Karpas-422 (cell line): ENCODE measurements around the gene GPS1. TPM values are rescaled to one million over a fixed set of nuclear protein-coding genes. Genes with fewer than 3 reads are reported as not detected.

ENCODE experiments used
- DNase-seq: peaks from one replicate; pipeline ENCODE4 v3.0.0-alpha.2; 2015
- H2AFZ ChIP-seq: fragments of 200-600 bp; sonication (generic); 2 replicates; pipeline ENCODE4 v1.6.1; 2014; ENCODE audit warnings: antibody characterized with exemption, low read length, mixed read lengths
- H3K27ac ChIP-seq: fragments of 200-600 bp; sonication (generic); 2 replicates; pipeline ENCODE4 v1.5.1; 2014; ENCODE audit warnings: mild to moderate bottlenecking, low read length, moderate library complexity
- H3K27me3 ChIP-seq: fragments of 200-600 bp; sonication (generic); 2 replicates; pipeline ENCODE4 v1.6.1; 2014; ENCODE audit warnings: low read length, mixed read lengths
- H3K36me3 ChIP-seq: fragments of 200-600 bp; sonication (generic); 2 replicates; pipeline ENCODE4 v1.6.1; 2014; ENCODE audit warnings: low read length, mixed read lengths; ENCODE audit not compliant: insufficient read depth
- H3K4me1 ChIP-seq: fragments of 200-600 bp; sonication (generic); 2 replicates; pipeline ENCODE4 v1.6.1; 2014; ENCODE audit warnings: mild to moderate bottlenecking, low read length, mixed read lengths
- H3K4me2 ChIP-seq: fragments of 200-600 bp; sonication (generic); 2 replicates; pipeline ENCODE4 v1.6.1; 2014; ENCODE audit warnings: low read length, low read depth, mild to moderate bottlenecking; ENCODE audit not compliant: poor library complexity, severe bottlenecking
- H3K4me3 ChIP-seq: fragments of 200-600 bp; sonication (generic); 2 replicates; pipeline ENCODE4 v1.5.1; 2014; ENCODE audit warnings: mild to moderate bottlenecking, antibody characterized with exemption, low read length, mixed read lengths
- H3K79me2 ChIP-seq: fragments of 200-600 bp; sonication (generic); 2 replicates; pipeline ENCODE4 v1.6.1; 2014; ENCODE audit warnings: mild to moderate bottlenecking, low read length, mixed read lengths
- H3K9ac ChIP-seq: fragments of 200-600 bp; sonication (generic); 2 replicates; pipeline ENCODE4 v1.6.0; 2014; ENCODE audit warnings: low read length
- H3K9me2 ChIP-seq: fragments of 200-600 bp; sonication (generic), shearing (Covaris generic); replicated peaks from 2 replicates; pipeline ENCODE4 v1.6.0; 2014; ENCODE audit warnings: mild to moderate bottlenecking, low read length, moderate library complexity; ENCODE audit not compliant: insufficient read depth
- H3K9me3 ChIP-seq: fragments of 300-700, 200-600 bp; sonication (generic); 2 replicates; pipeline ENCODE4 v1.6.1; 2014; ENCODE audit warnings: low read length, mixed read lengths
- H4K20me1 ChIP-seq: fragments of 200-600 bp; sonication (generic); 2 replicates; pipeline ENCODE4 v1.6.1; 2014; ENCODE audit warnings: mild to moderate bottlenecking, antibody characterized with exemption, low read length, low read depth; ENCODE audit not compliant: insufficient read depth
- total RNA-seq: library from RNA; depleted of rRNA; stranded (reverse); fragments of >200 nt; shearing (Covaris generic); gene quantifications from 2 replicates; pipeline ENCODE4 v1.2.3, GENCODE V29; 2014; ENCODE audit warnings: low replicate concordance

GPS1 gene
- total RNA-seq, 1 experiment from 2014 or later: 57.1 TPM

DNA sequence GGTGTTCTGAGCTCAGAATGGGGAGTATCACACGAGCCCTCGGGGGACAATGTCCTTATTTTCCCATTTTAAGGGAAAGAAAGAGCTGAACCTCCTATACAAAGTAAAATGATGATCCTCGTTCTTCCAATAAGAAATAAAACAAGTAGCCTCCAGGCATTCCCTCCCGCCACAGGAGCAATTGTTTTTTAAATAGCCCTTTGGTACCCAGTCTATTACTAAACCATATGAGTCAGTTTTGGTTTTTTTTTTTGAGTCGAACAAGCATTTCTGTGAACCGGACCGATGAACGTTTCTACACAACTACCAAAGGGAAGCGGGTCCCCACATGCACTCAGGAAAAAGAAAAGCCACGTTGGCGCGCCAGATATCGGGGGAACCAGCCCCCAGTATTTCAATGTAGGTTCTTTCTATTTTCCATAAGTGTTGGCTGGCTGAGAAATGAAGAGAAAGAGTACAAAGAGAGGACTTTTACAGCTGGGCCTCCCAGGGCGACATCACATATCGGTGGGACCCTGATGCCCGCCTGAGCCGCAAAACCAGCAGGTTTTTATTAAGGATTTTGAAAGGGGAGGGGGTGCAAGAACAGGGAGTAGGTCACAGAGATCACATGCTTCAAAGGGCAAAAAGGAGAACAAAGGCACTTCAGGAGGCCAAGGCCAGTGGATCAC is 10.4 kb upstream of the GPS1 start:
- H2AFZ ChIP-seq: no peak overlapping the region
- peaks cover 8% of the 10 kb centered on the region for H3K79me2 ChIP-seq
- peaks cover 10% of the 10 kb centered on the region for H3K4me1 ChIP-seq
- H3K9me2 ChIP-seq: no peaks in the 10 kb centered on the region
- H3K4me2 ChIP-seq: no peak overlapping the region
- H3K36me3 ChIP-seq: no peaks in the 10 kb centered on the region
- no peak overlapping the region for H3K4me3 ChIP-seq
- no peak for DNase-seq
- H4K20me1 ChIP-seq: 0 out of 2 replicates have a peak, but pooled peaks cover 3% of the 10 kb centered on the region
- H3K27ac ChIP-seq: no peak overlapping the region
- H3K9ac ChIP-seq: no peak overlapping the region
- no peaks in the 10 kb centered on the region for H3K9me3 ChIP-seq
- no peaks in the 10 kb centered on the region for H3K27me3 ChIP-seq

DNA sequence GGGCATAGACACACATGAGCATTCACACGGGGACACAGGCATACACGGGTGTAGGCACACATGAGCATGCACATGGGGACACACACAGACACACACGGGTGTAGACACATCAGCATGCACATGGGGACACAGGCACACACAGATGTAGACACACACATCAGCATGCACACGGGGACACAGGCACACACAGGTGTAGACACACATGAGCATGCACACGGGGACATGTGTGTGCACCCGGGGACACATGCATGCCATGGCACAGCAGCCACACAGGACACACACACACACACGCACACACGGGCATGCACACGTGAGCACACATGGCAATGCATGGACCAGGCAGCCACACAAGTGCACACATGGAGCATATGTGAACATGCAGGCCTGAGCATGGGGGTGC is 9.0 kb upstream of the GPS1 start:
- H3K27ac ChIP-seq: no peak overlapping the region
- peaks cover 4% of the 10 kb centered on the region for H3K4me1 ChIP-seq
- H3K4me3 ChIP-seq: no peak overlapping the region
- no peak overlapping the region for H3K9ac ChIP-seq
- no peaks in the 10 kb centered on the region for H3K79me2 ChIP-seq
- H3K27me3 ChIP-seq: no peaks in the 10 kb centered on the region
- no peaks in the 10 kb centered on the region for H3K9me3 ChIP-seq
- H3K36me3 ChIP-seq: no peaks in the 10 kb centered on the region
- no peak overlapping the region for H3K4me2 ChIP-seq
- H4K20me1 ChIP-seq: no peaks in the 10 kb centered on the region
- no peaks in the 10 kb centered on the region for H3K9me2 ChIP-seq
- no peak overlapping the region for H2AFZ ChIP-seq
- no peak for DNase-seq

DNA sequence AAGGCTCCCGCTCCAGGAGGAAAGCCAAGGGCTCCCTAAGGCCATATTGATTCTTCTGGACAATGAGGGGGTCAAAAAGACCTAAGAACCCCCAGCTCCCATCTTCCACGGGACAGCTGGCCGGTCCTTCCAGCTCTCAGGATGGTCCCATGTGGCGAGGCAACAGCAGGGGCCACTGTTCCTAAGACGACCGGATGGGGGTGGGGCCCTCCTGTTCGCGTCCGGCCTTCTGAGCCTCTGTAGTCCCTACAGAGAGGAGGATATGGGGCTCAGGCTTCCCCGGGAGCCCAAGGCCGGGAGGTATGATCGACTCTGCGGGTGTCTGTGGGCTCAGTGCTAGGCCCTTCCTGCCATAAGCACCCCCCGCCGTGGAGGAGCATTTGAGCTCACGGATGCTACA is 8.2 kb upstream of the GPS1 start:
- Histone ChIP-seq H3K9ac (no peak overlapping the region), H3K4me1 (no peaks in the 10 kb centered on the region), H4K20me1 (no peaks in the 10 kb centered on the region), H3K27ac (no peak overlapping the region), H2AFZ (no peak overlapping the region), H3K27me3 (no peaks in the 10 kb centered on the region), H3K9me2 (no peaks in the 10 kb centered on the region), H3K4me2 (no peak overlapping the region), H3K36me3 (no peaks in the 10 kb centered on the region), H3K9me3 (no peaks in the 10 kb centered on the region), H3K79me2 (no peaks in the 10 kb centered on the region), H3K4me3 (no peak overlapping the region)
- no peak for DNase-seq

DNA sequence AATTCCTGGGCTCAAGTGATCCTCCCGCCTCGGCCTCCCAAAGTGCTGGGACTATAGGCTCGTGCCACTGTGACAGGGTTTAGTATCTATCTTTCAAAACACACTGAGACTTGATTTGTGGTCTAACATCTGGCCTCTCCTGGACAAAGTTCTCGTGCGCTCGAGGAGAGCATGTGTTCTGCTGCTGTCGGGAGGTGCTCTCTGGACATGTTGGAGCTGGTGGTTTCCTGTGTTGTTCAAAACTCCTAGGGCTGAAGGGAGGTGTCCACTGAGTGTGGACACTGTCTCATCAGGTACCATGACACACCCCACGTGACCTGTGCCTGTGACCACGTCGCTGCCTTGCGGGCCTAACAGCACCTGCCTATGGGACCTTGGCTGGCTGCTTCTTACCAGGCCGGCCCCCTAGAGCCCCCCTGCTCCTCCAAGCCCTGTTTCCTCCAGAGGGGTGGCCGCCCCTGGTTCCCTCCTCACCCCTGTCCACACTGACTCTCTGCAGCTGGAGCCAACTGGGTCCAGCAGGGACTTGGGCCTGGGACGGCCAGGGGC is 5.7 kb upstream of the GPS1 start:
- no peak overlapping the region for H3K4me3 ChIP-seq
- H3K9me3 ChIP-seq: no peaks in the 10 kb centered on the region
- H2AFZ ChIP-seq: no peak overlapping the region

DNA sequence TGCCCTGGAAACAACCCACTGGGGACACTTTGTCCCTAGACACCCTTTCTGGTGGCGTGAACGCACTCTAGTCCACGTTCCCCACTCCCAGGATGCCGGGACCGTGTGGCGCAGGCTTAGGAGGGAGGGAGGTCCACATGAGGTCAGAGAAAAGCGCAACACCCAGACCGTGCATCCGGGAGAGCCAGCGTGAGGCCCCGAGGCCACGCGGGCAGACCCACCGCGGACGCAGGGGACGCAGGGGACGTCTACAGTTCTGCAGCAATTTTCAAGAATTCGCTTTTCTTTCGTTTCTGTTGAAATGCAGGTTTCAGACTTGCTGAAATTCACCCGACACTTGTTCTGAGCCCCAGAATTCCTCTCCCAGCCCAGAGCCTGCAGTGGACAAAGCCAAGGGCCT is 4.8 kb upstream of the GPS1 start:
- no peak overlapping the region for H3K4me3 ChIP-seq
- H3K36me3 ChIP-seq: no peaks in the 10 kb centered on the region
- H3K4me2 ChIP-seq: no peak overlapping the region
- no peak overlapping the region for H2AFZ ChIP-seq
- peaks cover 19% of the 10 kb centered on the region for H3K4me1 ChIP-seq
- no peak for DNase-seq
- H3K9ac ChIP-seq: no peak overlapping the region
- H3K9me2 ChIP-seq: no peaks in the 10 kb centered on the region
- no peak overlapping the region for H3K27ac ChIP-seq
- no peaks in the 10 kb centered on the region for H3K9me3 ChIP-seq
- no peaks in the 10 kb centered on the region for H3K79me2 ChIP-seq
- no peaks in the 10 kb centered on the region for H3K27me3 ChIP-seq
- no peaks in the 10 kb centered on the region for H4K20me1 ChIP-seq

More for the DNA sequence above, 5.7 kb upstream of the GPS1 start:
- H3K79me2 ChIP-seq: no peaks in the 10 kb centered on the region
- H3K9ac ChIP-seq: no peak overlapping the region
- H4K20me1 ChIP-seq: no peaks in the 10 kb centered on the region
- H3K27me3 ChIP-seq: no peaks in the 10 kb centered on the region
- peaks cover 17% of the 10 kb centered on the region for H3K4me1 ChIP-seq
- H3K9me2 ChIP-seq: no peaks in the 10 kb centered on the region
- no peaks in the 10 kb centered on the region for H3K36me3 ChIP-seq
- H3K27ac ChIP-seq: no peak overlapping the region
- no peak for DNase-seq
- H3K4me2 ChIP-seq: no peak overlapping the region

DNA sequence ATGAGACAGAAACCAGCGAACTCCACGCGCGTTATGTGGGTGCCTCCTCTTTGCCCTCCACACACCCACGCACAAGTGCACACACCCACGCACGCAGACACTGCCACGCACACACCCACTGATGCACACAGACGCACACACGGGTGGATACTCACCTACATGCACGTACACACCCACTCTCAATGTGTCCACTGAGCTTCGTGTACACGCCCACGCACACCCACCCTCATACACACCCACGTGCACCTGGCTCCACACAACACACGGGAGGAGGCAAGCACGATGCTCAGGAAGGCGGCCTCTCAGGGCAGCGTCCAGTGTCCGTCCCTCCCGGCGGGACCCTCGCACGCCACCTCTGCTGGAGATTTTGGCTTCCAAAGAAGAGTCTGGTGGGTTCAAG is 4.3 kb upstream of the GPS1 start:
- Histone ChIP-seq H3K9me3 (no peaks in the 10 kb centered on the region), H2AFZ (no peak overlapping the region), H3K9me2 (no peaks in the 10 kb centered on the region), H3K27me3 (no peaks in the 10 kb centered on the region), H3K79me2 (peaks cover 4% of the 10 kb centered on the region), H3K4me2 (no peak overlapping the region), H4K20me1 (peaks cover 3% of the 10 kb centered on the region; the same call in 1 of the 2 replicates), H3K9ac (no peak overlapping the region), H3K4me3 (no peak overlapping the region), H3K4me1 (peaks cover 19% of the 10 kb centered on the region), H3K27ac (no peak overlapping the region), H3K36me3 (no peaks in the 10 kb centered on the region)
- DNase-seq: no peak

DNA sequence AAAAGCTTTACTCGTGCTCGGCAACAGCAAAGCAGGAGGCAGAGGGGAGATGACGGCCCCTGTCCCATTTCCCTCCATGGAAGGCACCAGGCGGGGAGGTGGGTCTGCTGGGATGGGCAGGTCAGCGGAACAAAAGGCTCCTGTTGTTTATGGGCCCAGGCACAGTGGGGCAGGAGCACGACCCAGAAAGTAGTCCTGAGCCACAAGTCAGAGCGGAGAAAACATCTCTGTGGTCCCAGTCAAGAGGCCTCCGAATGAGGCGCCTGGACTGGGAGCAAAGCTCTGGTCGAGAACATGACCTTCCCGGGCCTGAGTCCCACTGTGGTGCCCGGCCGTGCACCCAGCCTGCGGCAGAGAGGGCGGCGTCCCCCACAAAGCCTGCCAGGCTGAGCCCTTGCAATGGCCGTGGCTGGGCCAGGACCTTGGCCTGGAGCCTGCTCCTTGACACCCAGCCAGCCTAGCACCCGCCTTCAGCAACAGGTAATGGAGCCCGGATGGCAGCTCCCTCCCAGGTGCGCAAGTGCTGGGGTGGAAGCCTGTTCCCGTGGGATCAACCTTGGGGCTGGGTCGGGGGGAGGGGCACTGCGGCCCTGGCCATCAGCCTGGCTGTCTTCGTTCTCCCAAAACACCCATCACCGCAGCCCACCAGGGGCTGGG is 3.7 kb upstream of the GPS1 start:
- no peak overlapping the region for H3K4me2 ChIP-seq

DNA sequence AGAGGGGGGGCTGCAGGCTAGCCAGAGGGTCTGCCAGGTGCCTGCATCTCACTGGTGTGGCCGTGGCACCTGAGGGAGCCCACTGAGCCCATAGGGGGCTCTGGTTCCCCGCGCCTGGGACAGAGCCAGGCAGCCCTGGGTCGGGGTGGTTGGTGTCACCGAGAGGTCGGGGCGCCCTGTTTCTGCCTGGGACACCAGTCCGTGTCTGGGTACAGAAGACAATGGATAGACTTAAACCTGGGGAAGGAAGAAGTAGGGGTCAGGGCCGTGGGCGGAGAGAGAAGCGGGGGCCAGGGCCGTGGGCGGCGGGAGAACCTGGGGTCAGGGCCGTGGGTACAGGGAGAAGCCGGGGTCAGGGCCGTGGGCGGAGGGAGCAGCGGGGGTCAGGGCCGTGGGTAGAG is 3.1 kb upstream of the GPS1 start:
- no peak overlapping the region for H3K4me2 ChIP-seq
- H3K27me3 ChIP-seq: no peaks in the 10 kb centered on the region
- no peaks in the 10 kb centered on the region for H3K9me2 ChIP-seq
- peaks cover 11% of the 10 kb centered on the region; the same call in 1 of the 2 replicates for H4K20me1 ChIP-seq
- no peak overlapping the region for H3K27ac ChIP-seq
- H3K36me3 ChIP-seq: no peaks in the 10 kb centered on the region
- no peaks in the 10 kb centered on the region for H3K9me3 ChIP-seq
- peaks cover 16% of the 10 kb centered on the region for H3K79me2 ChIP-seq
- DNase-seq: no peak
- no peak overlapping the region for H3K9ac ChIP-seq
- H3K4me1 ChIP-seq: peaks cover 29% of the 10 kb centered on the region
- H2AFZ ChIP-seq: no peak overlapping the region
- H3K4me3 ChIP-seq: no peak overlapping the region

More for the DNA sequence above, 3.7 kb upstream of the GPS1 start:
- Histone ChIP-seq H3K9me2 (no peaks in the 10 kb centered on the region), H3K4me3 (no peak overlapping the region), H2AFZ (no peak overlapping the region), H3K36me3 (no peaks in the 10 kb centered on the region), H3K27me3 (no peaks in the 10 kb centered on the region), H3K9me3 (no peaks in the 10 kb centered on the region), H3K79me2 (peaks cover 11% of the 10 kb centered on the region), H3K9ac (no peak overlapping the region), H3K4me1 (peaks cover 24% of the 10 kb centered on the region), H4K20me1 (peaks cover 10% of the 10 kb centered on the region; the same call in 1 of the 2 replicates), H3K27ac (no peak overlapping the region)
- DNase-seq: no peak
